ENCODE results near the gene DNAH9.

The DNAH9 gene

DNA sequence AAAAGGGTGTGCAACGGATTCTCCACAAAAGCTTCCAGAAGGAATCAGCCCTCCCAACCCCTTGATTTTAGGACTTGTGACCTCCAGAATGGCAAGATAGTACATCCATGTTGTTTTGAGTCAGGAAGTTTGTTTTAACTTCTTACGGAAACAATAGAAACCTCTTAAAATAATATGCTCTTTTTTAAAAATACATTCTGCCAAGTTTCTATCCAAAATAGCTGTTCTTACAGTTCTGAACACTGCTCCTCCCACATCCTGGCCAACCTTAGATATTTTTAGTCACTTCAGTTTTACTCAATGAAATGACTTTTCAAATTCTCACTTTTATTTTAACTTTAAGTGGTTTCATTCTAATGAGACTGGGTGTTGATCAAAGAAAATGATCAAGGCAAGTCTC, 242.6 kb downstream of the DNAH9 start:
- no peak for DNase-seq (ENCODE audit: low read depth in 2 of 2)

DNA sequence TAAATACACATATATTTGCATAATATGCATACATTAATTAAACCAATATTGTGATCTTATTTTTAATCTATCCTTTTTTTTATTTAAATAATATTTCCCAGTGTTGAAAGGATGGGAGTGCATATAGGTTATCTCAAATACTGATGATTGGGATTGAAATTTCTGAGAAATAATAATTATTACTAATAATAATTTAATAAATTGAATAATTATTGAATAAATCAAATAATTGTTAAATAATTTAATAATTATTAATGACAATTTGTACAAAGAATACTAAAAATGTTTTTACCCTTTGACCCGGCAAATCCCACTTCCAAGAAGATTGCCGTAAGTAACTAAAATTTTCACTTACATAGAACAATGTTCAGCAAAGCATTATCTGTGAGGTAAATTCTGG, 250.1 kb downstream of the DNAH9 start:
- no peak for DNase-seq (ENCODE audit: low read depth in 2 of 2)

DNA sequence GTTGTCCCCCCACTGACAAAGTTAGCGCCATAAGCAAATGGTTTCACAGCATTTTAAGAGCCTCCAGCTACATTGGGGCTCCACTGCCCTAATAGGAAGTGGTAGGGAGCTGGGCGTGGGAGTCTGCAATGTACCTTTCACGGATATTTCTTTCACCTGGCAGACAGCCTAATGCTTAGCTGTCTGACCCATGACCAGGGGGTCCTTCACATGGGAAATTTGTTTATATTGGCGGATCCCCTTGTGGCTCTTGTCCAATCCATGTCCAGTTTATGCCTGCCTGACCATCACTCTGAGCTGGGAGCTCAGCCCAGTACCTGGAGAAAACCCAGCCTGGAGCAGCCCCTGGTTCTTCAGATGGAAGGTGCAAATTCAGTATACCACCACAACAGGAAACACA, 254.0 kb downstream of the DNAH9 start:
- no peak for DNase-seq (ENCODE audit: low read depth in 2 of 2)

DNA sequence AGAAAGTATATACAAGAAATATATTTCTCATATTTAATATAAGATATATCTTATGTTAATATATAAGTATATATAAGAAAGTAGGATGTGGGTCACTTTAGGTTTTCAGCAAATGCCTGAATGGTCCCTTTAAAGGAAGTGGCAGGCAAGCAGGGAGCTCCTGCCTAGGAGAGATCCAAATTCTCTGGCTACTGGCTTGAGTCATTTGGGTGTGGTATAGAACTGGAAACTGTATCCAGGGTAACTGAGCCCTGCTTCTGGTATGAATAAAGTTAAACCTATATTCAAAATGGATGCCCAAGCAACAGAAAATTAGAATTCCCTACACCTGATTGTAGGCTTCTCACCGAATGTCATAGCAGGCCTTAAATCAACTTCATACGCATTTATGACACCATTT, 254.6 kb downstream of the DNAH9 start:
- no peak for DNase-seq (ENCODE audit: low read depth in 2 of 2)

DNA sequence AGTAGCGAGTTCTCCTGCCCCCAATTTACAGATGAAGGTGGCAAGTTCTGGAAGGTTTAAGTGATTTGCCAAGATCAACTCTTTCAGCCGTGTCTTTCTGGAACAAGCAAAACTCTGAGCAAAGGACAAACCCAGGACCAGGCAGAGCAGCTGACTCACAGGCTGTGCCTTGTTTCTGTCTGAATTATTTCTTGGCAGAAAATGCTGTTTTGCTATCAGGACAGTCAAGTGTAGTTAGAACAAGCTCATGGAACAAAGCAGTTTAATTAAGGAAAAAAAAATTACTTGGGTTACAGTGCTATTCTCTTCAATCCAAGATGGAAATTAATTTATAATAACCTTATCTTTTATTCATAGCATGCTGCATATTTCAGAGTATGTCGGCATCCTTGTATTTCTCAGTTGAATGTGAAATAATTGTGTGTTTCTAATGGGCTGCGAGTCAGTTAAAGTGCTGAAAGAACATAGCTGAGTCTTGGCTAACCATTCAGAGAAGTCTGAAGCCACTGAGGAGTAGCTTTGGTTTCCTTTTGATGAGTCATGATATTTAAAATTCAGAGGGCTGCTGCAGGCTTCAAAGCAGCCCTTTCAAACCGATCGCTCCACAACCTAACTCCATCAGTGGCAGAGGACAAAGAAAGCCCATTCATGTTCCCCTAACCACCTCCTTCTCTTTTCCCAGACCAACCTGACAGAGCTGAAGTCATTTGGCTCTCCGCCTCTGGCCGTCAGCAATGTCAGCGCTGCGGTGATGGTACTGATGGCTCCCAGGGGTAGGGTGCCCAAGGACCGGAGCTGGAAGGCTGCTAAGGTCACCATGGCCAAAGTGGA, 255.3 kb downstream of the DNAH9 start:
- DNase-seq (ENCODE audit: low read depth in 2 of 2) = no peak

DNA sequence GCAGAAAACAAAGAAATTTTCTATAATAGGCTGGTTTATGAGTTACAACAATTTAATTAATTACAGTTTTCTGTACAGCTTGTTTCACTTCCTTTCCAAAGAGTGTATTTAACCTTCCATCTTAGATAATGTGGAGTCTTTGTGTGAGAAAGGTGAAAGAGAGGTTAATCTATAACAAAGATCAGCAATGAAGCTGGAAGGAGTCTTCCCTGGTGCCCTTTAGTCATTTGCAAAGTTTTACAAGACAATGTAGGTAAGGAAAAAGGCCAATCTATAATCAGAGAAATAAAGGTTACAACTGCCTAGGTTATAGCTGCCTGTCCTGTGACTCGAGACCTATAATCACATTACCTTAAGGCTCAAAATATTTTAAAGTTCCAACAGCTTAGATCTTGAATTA, 257.0 kb downstream of the DNAH9 start:
- DNase-seq (ENCODE audit: low read depth in 2 of 2) = no peak

DNA sequence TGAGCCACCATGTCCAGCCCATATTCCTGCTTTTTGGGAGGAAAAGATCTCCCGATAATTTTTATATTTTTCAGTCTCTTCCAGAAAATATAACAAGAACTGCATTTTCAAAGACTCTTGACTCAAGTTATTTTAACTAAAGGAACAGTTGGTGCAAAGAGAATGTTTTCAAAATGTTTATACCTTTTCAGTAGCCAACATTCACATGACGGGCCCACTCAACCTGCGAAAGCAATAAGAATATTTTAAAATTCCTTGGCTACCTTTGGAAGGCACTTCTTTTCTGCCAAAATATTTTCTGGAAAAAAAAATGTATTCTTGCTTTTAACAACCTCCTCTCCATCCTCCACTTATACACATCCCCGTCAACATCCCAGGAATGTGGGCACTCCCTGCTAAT, 258.7 kb downstream of the DNAH9 start:
- DNase-seq (ENCODE audit: low read depth in 2 of 2) = no peak

DNA sequence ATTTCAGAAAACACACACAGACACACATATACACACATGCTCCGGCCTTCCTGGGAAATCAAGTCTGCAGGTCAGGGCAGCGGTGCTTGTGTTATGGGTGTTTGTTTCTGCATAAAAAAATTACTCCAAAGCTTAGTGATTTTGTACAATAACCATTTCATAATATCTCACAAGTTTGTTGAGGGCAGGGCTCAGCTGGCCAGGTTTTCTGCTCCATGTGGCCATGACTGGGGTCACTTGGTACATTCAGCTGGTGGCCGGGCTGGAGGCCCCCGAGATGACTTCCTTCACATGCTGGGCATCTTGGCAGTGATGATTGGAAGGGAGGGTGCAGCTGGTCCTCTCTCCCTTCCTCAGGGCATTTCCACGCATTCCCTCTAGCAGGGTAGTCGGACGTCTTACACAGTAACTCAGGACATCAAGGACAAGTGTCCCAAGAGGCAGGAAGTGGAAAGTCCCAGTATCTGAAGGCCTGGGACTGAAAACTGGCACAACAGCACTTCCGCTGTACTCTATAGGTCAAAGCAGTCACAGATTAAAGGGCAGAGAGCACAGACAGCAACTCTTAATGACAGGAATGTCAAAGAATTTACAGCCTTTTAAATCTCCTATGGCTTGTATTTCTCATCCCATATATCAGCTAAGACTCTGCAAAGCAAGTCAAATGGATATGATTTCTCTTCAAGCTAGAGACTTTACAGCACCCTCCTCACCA, 271.6 kb downstream of the DNAH9 start:
- no peak for DNase-seq (ENCODE audit: low read depth in 2 of 2)

DNA sequence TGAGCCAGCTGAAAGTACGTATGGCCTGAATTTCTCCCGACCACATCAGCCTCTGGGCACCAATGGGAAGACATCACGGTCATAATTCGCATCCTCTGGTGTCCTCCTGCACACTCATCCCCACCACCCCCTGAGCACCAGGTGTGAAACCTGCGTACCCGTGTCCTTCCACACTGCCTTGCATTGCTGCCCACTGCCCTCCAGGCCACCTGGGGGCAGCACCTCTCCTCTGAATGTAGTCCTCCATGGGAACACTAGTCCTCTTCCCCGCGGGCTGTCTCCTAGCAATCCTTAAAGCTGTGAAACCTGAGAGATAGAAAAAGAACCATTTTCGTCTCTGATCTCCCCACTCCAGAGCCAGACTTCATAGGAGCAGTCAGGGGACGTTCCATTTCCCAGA, 273.5 kb downstream of the DNAH9 start:
- DNase-seq (ENCODE audit: low read depth in 2 of 2) = no peak

DNA sequence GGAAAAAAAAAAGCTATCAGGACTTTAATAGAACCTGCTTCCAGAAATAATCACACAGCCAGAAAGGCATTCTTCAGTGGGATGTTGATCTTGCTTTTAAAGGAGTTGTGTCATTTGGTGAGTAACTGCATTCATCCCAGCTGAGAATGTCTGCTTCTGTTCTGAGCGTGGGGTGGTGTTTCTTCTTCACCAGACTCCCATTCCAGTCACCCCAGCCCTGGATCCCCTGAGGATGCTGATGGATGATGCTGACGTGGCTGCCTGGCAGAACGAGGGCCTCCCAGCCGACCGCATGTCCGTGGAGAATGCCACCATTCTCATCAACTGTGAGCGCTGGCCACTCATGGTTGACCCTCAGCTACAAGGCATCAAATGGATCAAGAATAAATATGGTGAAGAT, 276.5 kb downstream of the DNAH9 start:
- no peak for DNase-seq (ENCODE audit: low read depth in 2 of 2)

DNA sequence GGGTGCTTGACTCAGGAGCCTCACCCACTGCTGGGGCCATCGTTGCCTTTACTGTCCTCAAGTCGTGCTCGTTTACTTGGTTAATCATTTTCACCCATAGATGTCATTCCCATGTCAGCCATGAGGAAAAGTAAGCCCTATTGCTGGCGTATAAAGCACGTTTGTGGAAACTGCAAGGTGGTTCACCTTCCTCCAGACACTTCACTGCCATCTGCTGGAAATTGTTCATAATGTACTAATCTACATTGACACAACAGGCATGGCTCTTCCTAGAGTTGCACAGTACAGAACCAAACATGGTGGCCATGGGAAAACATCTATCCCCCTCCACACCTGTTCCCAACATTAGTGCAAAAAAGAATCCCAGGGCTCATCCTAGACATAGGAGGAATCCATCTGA, 282.4 kb downstream of the DNAH9 start:
- DNase-seq (ENCODE audit: low read depth in 2 of 2) = no peak

DNA sequence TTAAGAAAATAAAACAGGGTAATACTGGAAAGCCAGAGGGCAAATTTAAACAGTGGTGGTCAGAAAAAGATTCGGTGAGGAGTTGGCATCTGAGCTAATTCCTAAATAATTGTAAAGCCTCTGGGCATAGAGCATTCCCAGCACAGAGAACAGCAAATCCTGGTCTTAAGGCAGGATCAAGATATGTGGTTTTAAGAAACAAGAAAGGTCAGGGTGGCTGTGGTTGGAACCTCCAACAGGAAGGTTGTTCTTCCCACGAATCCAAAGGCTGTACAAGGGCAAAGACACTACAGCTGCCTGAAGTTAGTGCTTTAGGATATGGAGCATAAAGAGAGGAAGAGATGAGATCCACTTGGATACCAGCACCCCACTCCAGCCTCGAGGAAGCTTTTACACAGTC, 284.4 kb downstream of the DNAH9 start:
- DNase-seq (ENCODE audit: low read depth in 2 of 2) = no peak

DNA sequence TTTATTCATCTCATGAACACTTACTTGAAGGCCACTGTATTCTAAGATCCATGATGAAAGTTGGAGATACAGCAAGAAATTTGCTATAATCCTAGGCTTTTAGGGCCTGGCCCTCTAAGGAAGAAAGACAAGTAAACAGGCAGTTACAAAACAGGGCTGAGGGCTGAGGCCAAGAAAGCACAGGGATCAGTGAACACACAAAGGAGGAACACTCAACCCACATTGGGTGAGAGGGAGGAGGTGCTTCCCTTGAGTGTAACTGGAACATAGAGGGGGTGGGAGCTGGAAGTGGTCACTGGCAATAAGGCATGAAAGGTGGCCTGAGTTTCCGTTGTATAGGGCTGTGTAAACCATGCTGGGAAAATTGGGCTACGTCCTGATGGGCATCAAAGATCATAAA, 286.8 kb downstream of the DNAH9 start:
- no peak for DNase-seq (ENCODE audit: low read depth in 2 of 2)

DNA sequence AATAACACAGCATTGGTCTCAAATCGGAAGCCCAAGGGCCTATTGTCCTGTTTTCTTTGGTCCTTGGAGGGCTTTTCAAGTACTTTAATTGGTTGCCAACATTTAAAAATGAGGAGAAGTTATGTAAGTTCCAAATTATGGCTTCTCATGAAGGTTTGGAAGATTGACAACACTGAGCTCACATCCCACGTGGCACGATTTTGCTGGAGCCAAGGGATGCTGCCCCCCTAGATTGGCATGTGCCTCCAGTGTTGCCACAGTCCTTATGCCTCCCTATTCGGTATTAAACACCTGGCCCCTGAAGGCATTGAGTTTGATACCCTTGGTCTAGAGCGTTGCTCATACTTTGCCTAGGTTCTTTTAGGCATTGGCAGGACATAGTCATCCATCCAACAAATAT, 291.0 kb downstream of the DNAH9 start:
- DNase-seq (ENCODE audit: low read depth in 2 of 2) = no peak

DNA sequence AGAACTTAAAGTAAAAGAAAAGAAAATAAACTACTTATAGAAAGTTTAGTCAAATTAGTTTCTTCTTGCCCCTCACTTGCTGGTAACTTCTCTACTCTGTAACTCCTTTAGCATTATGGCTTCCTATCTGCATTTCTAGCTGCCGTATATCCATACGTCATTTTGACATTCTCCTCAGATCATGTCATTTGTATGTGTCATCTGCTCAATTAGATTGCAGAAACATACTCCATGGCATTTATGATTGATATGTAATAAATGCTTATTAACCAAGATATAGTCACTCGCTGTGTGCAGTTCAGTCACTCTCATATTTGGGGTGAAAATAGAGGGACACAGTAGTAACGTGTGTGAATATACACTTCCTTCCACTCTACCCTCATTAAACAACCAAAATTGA, 295.6 kb downstream of the DNAH9 start:
- no peak for DNase-seq (ENCODE audit: low read depth in 2 of 2)

DNA sequence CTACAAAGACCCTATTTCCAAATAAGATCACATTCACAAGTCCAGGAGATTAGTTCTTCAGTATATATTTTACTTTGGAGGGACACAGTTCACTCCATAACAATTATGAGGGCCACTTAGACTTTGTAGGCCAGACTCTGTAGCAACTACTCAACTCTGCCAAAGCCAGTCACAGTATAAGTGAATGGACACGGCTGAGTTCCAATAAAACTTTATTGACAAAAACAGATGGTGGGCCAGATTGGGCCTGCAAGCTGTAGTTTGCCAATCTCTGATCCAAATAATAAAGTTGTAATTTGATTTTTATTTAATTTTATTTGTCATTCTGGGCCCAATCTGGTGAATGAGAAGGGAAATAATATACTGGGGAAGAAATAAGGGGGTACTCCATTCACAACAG, 297.9 kb downstream of the DNAH9 start:
- DNase-seq (ENCODE audit: low read depth in 2 of 2) = no peak

DNA sequence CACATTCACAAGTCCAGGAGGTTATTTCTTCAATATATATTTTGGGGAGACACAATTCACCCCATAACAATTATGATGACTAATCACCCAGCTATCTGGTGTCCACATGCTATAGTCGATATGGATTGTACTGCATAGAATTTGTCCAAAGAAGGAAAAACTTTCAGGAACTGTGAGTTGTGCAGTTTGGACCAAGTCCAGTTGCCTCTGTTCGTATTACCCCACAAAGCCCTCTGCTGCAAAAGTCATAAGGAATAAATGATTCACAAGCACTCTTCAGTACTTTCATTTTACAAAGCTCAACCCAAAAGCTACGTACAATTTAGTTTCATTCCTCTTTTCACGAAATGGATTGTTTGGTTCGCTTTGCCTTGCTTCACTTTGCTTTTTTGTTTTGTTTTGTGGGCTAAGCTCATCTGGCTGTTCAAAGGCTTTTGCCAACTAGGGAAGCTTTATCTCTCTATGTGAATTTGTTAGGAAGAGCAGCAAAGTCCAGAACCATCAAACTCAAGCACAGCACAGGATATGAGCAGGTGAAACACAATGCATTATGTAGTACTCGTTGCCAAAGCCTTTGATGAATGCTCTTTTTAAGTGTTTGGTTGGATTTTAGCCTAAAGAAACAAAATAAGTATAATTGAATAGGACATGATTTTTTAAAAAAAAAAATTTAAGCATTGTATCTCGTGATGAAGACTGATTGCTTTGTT, 300.4 kb downstream of the DNAH9 start:
- DNase-seq (ENCODE audit: low read depth in 2 of 2) = no peak

DNA sequence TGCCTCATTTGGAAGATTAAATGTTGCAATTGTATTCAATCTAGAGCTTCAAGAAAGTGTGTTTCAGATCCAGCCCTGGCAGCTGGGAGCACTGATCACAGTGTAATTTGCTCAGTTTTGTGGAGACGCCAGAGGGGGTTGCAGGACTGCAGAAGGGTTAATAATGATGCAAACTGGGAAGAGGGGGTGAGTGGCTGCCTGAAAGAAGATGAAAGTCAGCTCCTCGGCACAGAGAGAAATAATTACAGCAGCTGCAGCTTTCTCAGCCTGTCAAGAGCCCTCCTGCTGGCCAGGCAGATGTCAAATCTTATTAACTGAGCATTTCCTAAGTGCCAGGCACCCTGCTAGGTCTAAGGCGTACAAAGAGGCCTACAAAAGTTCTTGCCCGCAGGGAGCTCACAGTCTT, 301.3 kb downstream of the DNAH9 start:
- no peak for DNase-seq (ENCODE audit: low read depth in 2 of 2)

DNA sequence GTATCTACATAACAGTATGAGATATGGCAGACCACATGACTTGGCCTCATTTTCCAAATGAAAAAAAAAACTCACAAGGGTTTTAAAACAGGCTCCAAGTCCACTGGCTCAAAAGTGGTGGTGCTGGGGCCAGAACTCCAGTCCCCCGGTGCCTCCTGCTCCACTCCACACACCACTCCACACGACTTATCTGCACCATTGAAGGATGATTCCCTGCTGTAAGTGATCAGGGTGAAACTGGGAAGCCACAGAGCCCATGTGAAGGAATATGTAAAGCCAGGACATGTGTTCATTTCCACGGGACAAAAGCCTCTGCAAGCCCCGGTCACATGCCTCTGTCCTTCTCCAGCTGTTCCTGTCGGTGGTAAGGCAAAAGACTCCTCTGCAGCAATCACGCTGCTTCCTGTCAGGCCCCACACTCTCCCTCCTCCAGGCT, 301.8 kb downstream of the DNAH9 start:
- DNase-seq (ENCODE audit: low read depth in 2 of 2) = no peak

DNA sequence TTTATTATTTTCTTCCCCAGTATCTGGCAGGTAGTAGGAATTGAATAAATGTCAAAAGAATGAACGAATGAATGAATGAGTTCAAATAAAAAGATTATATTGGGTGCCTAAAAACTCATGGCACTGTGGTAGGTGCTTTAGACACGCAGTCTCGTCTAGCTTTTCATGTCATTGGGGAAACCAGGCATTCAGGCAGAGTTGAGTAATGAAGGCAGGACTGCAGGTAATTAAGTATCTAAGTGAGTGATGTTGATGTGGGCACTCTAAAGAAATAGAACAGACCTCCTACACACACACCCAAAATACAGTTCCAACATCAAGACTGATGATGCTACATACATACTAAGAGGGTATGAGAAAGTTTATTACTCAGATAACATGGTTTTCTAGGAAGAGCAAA, 302.4 kb downstream of the DNAH9 start:
- DNase-seq (ENCODE audit: low read depth in 2 of 2) = no peak

DNA sequence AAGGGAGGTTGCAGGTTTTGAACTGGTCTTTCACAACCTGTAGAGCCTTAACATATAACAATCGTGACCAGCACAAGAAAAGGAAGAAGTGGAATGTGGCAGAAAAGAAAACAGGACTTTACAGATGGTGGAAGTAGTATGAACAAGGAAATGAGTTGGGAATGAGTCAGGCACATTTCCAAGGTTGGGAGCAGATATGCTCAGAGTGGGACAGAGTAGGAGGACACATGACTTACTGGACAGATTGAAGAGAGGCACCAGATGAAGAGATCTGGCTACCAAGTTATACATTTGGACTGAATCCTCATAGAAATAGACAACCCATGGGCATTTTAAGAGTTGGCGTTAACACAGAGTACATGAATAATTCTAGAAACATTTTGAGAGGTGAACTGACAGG, 303.7 kb downstream of the DNAH9 start:
- DNase-seq (ENCODE audit: low read depth in 2 of 2) = no peak

DNA sequence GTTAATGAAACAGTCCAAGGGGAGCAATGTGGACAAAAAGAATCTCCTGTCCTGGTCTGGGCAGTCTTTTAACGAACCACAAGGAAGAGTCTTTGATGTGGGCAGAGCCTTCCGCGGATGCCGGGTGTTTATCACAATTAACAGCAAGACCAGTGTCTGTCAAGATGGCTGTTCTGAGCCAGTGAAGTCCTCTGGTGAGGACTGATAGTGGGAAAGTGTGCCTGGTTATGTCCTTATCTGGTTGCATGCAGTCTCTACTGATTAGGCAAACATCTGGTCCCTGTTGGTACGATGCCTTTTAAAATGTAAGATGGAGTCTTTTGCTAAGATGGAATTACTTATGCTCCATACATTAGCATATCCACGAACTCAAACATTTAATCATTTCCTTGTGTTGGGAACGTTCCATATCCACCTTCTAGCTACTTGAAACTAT, 310.5 kb downstream of the DNAH9 start:
- DNase-seq (ENCODE audit: low read depth in 2 of 2) = no peak

DNA sequence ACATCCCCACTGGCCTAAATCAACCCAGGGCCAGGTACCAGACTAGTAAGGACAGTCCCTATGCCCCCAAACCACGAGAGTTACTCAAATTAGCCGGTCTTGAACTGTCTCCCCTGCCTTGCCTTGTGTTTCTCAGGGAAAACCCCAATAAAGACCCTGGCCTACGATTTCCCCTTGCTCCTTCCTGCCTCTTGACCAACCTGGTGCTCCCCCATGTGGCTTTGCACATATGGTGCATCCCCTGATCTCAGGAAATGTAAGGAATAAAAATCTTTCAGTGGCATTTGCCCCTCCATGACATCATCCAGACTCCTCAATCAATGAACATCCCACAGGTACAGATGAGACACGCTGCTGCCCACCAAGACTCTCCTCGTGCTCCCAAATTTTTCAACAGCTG, 311.1 kb downstream of the DNAH9 start:
- DNase-seq (ENCODE audit: low read depth in 2 of 2) = no peak
